MCF 10A (cell line): ENCODE results near the gene SPARCL1. TPM values are rescaled to one million over a fixed set of nuclear protein-coding genes. Genes with fewer than 3 reads are reported as not detected.

Experiments
- BruUV-seq: library from RNA; stranded (reverse); fragments of 400-500 nt; replicated peaks from 2 replicates; lab custom pipeline; 2021; lab: Mats Ljungman, UMichigan
- CTCF ChIA-PET: fragments of 300-600 bp; sonication (Branson Sonifier 250); formaldehyde crosslinking; extraction: SDS; loops from one replicate; lab custom pipeline; 2021; ENCODE audit warnings: antibody characterized with exemption, inconsistent platforms; lab: Yijun Ruan, JAX
- POLR2A ChIA-PET: fragments of 300-600, 350-650 bp; sonication (Branson Sonifier 250); formaldehyde crosslinking; extraction: SDS; loops from one replicate; lab custom pipeline; 2020; ENCODE audit warnings: antibody characterized with exemption, inconsistent platforms; lab: Yijun Ruan, JAX
- DNase-seq: peaks from one replicate; pipeline ENCODE4 v3.0.0-alpha.2; 2018; ENCODE audit not compliant: unreplicated experiment
- H3K27ac Mint-ChIP-seq: one replicate; pipeline ENCODE4 v1.8.0; 2022; ENCODE audit warnings: mild to moderate bottlenecking, low read depth, mixed read lengths; ENCODE audit not compliant: unreplicated experiment
- H3K27me3 Mint-ChIP-seq: one replicate; pipeline ENCODE4 v1.8.0; 2022; ENCODE audit warnings: mixed read lengths; ENCODE audit not compliant: insufficient read depth, unreplicated experiment
- H3K36me3 Mint-ChIP-seq: one replicate; pipeline ENCODE4 v1.8.0; 2022; ENCODE audit warnings: mild to moderate bottlenecking, moderate library complexity, mixed read lengths; ENCODE audit not compliant: insufficient read depth, unreplicated experiment
- H3K4me1 Mint-ChIP-seq: one replicate; pipeline ENCODE4 v1.8.0; 2022; ENCODE audit warnings: mixed read lengths; ENCODE audit not compliant: insufficient read depth, unreplicated experiment
- H3K4me3 Mint-ChIP-seq: one replicate; pipeline ENCODE4 v1.8.0; 2022; ENCODE audit warnings: mild to moderate bottlenecking, moderate library complexity, mixed read lengths; ENCODE audit not compliant: unreplicated experiment
- H3K9me3 Mint-ChIP-seq: one replicate; pipeline ENCODE4 v1.8.0; 2022; ENCODE audit warnings: mixed read lengths; ENCODE audit not compliant: unreplicated experiment
- CTCF ChIP-seq: fragments of 200-600 bp; IDR thresholded peaks from one replicate; pipeline ENCODE4 v1.8.0; 2022; ENCODE audit warnings: antibody characterized with exemption, mild to moderate bottlenecking; ENCODE audit not compliant: unreplicated experiment
- intact Hi-C: fragments of 100-400 bp; cut with micrococcal nuclease; formaldehyde crosslinking; loops from 2 replicates; pipeline ENCODE4 v1.14.1; 2022
- total RNA-seq: library from RNA; stranded (reverse); gene quantifications from 2 replicates; pipeline ENCODE4 v1.2.3, GENCODE V29; 2022

SPARCL1 gene
- total RNA-seq, 1 experiment from 2014 or later, result not detected

DNA sequence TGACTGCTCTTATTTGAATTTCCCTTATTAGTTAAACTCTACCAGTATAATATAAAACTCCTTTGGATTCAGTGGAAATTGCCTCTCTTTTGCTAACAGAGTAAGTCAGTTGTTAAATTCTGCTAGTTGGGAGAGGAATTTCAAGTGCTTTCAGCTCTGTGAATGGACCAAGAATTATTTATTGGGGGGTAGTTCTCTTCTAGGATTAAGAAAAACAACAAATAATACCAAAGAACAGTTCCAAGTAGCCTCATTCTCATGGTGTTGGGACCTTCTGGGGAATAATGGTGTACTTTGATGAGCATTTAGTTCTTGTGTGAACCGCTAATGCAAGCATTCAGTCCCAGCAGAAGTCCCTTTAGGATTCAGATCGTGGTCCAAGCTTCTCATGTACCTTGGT lies 11.6 kb downstream of the SPARCL1 start:
- BruUV-seq, result no TSS peak
- CTCF ChIA-PET, result interaction anchor here (1.3 kb wide), 1 partner anchor 331 kb away, joined by 6 read pairs; no protein-coding TSS in a partner anchor

GRCh38 chr4:87516683-87517082 lies 12.5 kb downstream of the SPARCL1 start:
- intact Hi-C loops, result no loop called here
- peaks cover under 1% of the 10 kb centered on the region for H3K4me1 Mint-ChIP-seq
- no peak for DNase-seq
- ChIA-PET POLR2A (no interaction called here), CTCF (no interaction called here)
- no peaks in the 10 kb centered on the region for H3K36me3 Mint-ChIP-seq
- H3K4me3 Mint-ChIP-seq, result no peak overlapping the region
- H3K27me3 Mint-ChIP-seq, result no peaks in the 10 kb centered on the region
- no TSS peak for BruUV-seq
- no peaks in the 10 kb centered on the region for H3K9me3 Mint-ChIP-seq
- TF ChIP-seq CTCF, result no peak
- no peak overlapping the region for H3K27ac Mint-ChIP-seq

More for the DNA sequence above, 11.6 kb downstream of the SPARCL1 start:
- POLR2A ChIA-PET, result no interaction called here
- intact Hi-C loops, result no loop called here
- Mint-ChIP-seq H3K36me3 (no peaks in the 10 kb centered on the region), H3K27me3 (no peaks in the 10 kb centered on the region), H3K4me3 (no peak overlapping the region), H3K27ac (no peak overlapping the region), H3K4me1 (peaks cover 10% of the 10 kb centered on the region), H3K9me3 (no peaks in the 10 kb centered on the region)
- no peak for DNase-seq
- TF ChIP-seq CTCF, result no peak

- Mint-ChIP-seq H3K9me3 (no peaks in the 10 kb centered on the region), H3K4me1 (peaks cover 1% of the 10 kb centered on the region), H3K27me3 (no peaks in the 10 kb centered on the region), H3K27ac (no peak overlapping the region), H3K36me3 (no peaks in the 10 kb centered on the region), H3K4me3 (no peak overlapping the region)
- no peak for DNase-seq
- no TSS peak for BruUV-seq
- ChIA-PET POLR2A (no interaction called here), CTCF (interaction anchor here (0.5 kb wide), 1 partner anchor 32 kb away, joined by 3 read pairs; no protein-coding TSS in a partner anchor)
- intact Hi-C loops, result no loop called here
- no peak for TF ChIP-seq CTCF
Measured at GRCh38 chr4:87512400-87512799, 16.8 kb downstream of the SPARCL1 start.

DNA sequence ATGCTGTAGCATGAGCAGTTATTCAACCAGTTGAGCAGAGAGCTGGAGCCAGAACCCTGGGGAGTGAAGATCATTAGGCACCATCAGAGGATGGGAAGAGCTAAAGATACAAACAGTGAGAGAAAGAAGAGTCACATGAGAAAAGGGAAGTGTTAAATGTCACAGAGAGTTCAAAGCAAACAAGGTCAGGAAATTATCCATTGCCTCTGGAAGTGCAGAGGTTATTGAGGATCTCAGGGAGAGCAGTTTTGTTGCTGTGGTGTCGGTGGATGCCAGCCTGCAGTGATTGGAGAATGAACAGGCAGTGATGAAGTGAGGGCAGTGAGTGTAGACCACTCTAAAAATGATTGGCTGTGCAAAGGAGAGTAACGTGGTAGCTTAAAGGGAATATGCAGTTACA lies 17.7 kb downstream of the SPARCL1 start:
- POLR2A ChIA-PET, result no interaction called here
- no peak for TF ChIP-seq CTCF
- H3K27ac Mint-ChIP-seq, result no peak overlapping the region
- peaks cover 4% of the 10 kb centered on the region for H3K4me1 Mint-ChIP-seq
- no peaks in the 10 kb centered on the region for H3K27me3 Mint-ChIP-seq
- no peak overlapping the region for H3K4me3 Mint-ChIP-seq
- BruUV-seq, result no TSS peak
- no peak for DNase-seq
- no peaks in the 10 kb centered on the region for H3K9me3 Mint-ChIP-seq
- intact Hi-C loops, result no loop called here
- CTCF ChIA-PET, result no interaction called here
- no peaks in the 10 kb centered on the region for H3K36me3 Mint-ChIP-seq
